IMR-90 (cell line): ENCODE results near the gene SCPEP1. TPM values are rescaled to one million over a fixed set of nuclear protein-coding genes. Genes with fewer than 3 reads are reported as not detected.

ENCODE experiments used
- ATAC-seq: fragments of 200-7000 bp; cut with Tn5 transposase; 2 replicates; pipeline ENCODE4 v1.9.1; 2020; ENCODE audit warnings: low read depth, mild to moderate bottlenecking, moderate library complexity
- BruUV-seq: library from RNA; stranded (reverse); fragments of 400-500 nt; replicated peaks from 2 replicates; lab custom pipeline; 2021; lab: Mats Ljungman, UMichigan
- CTCF ChIA-PET: fragments of 300-600 bp; formaldehyde crosslinking; extraction: SDS; loops from one replicate; lab custom pipeline; 2021; ENCODE audit warnings: antibody characterized with exemption; lab: Yijun Ruan, JAX
- POLR2A ChIA-PET: fragments of 300-600 bp; sonication (Branson Sonifier 250); formaldehyde crosslinking; loops from one replicate; lab custom pipeline; 2022; ENCODE audit warnings: antibody characterized with exemption; ENCODE audit not compliant: unreplicated experiment; lab: Charles Lee
- DNase-seq: peaks from one replicate; pipeline ENCODE4 v3.0.0; 2013
- H2AFZ ChIP-seq: replicated peaks from 2 replicates; pipeline ENCODE3; 2013; ENCODE audit warnings: low read length, mild to moderate bottlenecking; ENCODE audit not compliant: poor library complexity
- H2AK5ac ChIP-seq: 2 replicates; pipeline ENCODE4 v1.6.1; 2013; ENCODE audit warnings: low read depth, low read length, inconsistent platforms
- H2AK9ac ChIP-seq: replicated peaks from 2 replicates; pipeline ENCODE3; 2013; ENCODE audit warnings: mild to moderate bottlenecking, low read depth, low read length, moderate library complexity; ENCODE audit not compliant: poor library complexity
- H2BK120ac ChIP-seq: 2 replicates; pipeline ENCODE4 v1.6.1; 2013; ENCODE audit warnings: low read depth, low read length, inconsistent platforms
- H2BK15ac ChIP-seq: 3 replicates; pipeline ENCODE4 v1.6.1; 2013; ENCODE audit warnings: low read depth, low read length, inconsistent platforms
- H2BK20ac ChIP-seq: 2 replicates; pipeline ENCODE4 v1.6.1; 2013; ENCODE audit warnings: low read depth, mild to moderate bottlenecking, inconsistent platforms, low read length, moderate library complexity
- H2BK5ac ChIP-seq: 2 replicates; pipeline ENCODE4 v1.6.1; 2013; ENCODE audit warnings: mild to moderate bottlenecking, low read depth, low read length, inconsistent platforms; ENCODE audit not compliant: poor library complexity, severe bottlenecking
- H3K14ac ChIP-seq: replicated peaks from 2 replicates; pipeline ENCODE4 v1.6.1; 2013; ENCODE audit warnings: low read depth, low read length, inconsistent platforms
- H3K18ac ChIP-seq: 2 replicates; pipeline ENCODE4 v1.6.1; 2013; ENCODE audit warnings: low read depth, low read length, control low read depth
- H3K23ac ChIP-seq: 2 replicates; pipeline ENCODE4 v1.6.1; 2013; ENCODE audit warnings: low read depth, low read length, inconsistent platforms
- H3K27ac ChIP-seq: 2 replicates; pipeline ENCODE4 v1.5.1; 2013; ENCODE audit warnings: mild to moderate bottlenecking, control low read depth, low read length; ENCODE audit not compliant: insufficient read depth
- H3K27me3 ChIP-seq: 2 replicates; pipeline ENCODE4 v1.6.1; 2013; ENCODE audit warnings: low read length; ENCODE audit not compliant: control insufficient read depth, insufficient read depth
- H3K36me3 ChIP-seq: 2 replicates; pipeline ENCODE4 v1.6.1; 2013; ENCODE audit warnings: low read length, mixed read lengths; ENCODE audit not compliant: control insufficient read depth, insufficient read depth
- H3K4ac ChIP-seq: 2 replicates; pipeline ENCODE4 v1.6.1; 2013; ENCODE audit warnings: low read depth, low read length, inconsistent platforms
- H3K4me1 ChIP-seq: 2 replicates; pipeline ENCODE4 v1.6.1; 2013; ENCODE audit warnings: low read length, mixed read lengths; ENCODE audit not compliant: control insufficient read depth, insufficient read depth
- H3K4me2 ChIP-seq: 2 replicates; pipeline ENCODE4 v1.6.1; 2013; ENCODE audit warnings: low read depth, mild to moderate bottlenecking, control low read depth, low read length, moderate library complexity
- H3K4me3 ChIP-seq: 2 replicates; pipeline ENCODE4 v1.5.1; 2013; ENCODE audit warnings: low read depth, mild to moderate bottlenecking, control low read depth, low read length, moderate library complexity; ENCODE audit not compliant: insufficient read depth
- H3K56ac ChIP-seq: 2 replicates; pipeline ENCODE4 v1.6.1; 2013; ENCODE audit warnings: low read length, inconsistent platforms; ENCODE audit not compliant: insufficient read depth; ENCODE audit errors: extremely low read depth
- H3K79me1 ChIP-seq, 2 experiments: 2 replicates each; pipeline ENCODE4 v1.6.1; 2013; ENCODE audit warnings: low read length in 2 of 2, inconsistent platforms in 1 of 2, low read depth in 1 of 2
- H3K9ac ChIP-seq: 2 replicates; pipeline ENCODE4 v1.6.1; 2013; ENCODE audit warnings: low read depth, low read length, control low read depth
- H3K9me1 ChIP-seq: 2 replicates; pipeline ENCODE4 v1.6.1; 2013; ENCODE audit warnings: low read length, inconsistent platforms; ENCODE audit not compliant: insufficient read depth
- H3K9me3 ChIP-seq: 2 replicates; pipeline ENCODE4 v1.6.1; 2013; ENCODE audit warnings: low read length; ENCODE audit not compliant: control insufficient read depth, insufficient read depth
- H4K20me1 ChIP-seq: 2 replicates; pipeline ENCODE4 v1.6.1; 2013; ENCODE audit warnings: low read length, inconsistent platforms; ENCODE audit not compliant: insufficient read depth
- H4K5ac ChIP-seq: 2 replicates; pipeline ENCODE4 v1.6.1; 2013; ENCODE audit warnings: mild to moderate bottlenecking, low read depth, low read length, control low read depth
- H4K8ac ChIP-seq, 2 experiments: 2 replicates each; pipeline ENCODE4 v1.6.1; 2013; ENCODE audit warnings: low read depth in 2 of 2, low read length in 2 of 2, control low read depth in 1 of 2, inconsistent platforms in 1 of 2
- H4K91ac ChIP-seq: 2 replicates; pipeline ENCODE4 v1.6.1; 2013; ENCODE audit warnings: low read depth, low read length, inconsistent platforms; ENCODE audit not compliant: insufficient read depth
- MAFK ChIP-seq: IDR thresholded peaks from 2 replicates; pipeline ENCODE4 v1.6.1; 2012; ENCODE audit warnings: low read depth, low read length, improper control_type of control experiment
- RCOR1 ChIP-seq: IDR thresholded peaks from 2 replicates; pipeline ENCODE4 v1.6.1; 2012; ENCODE audit warnings: mild to moderate bottlenecking, low read length, improper control_type of control experiment; ENCODE audit not compliant: insufficient replicate concordance
- WGBS, 2 experiments: methylation state at CpG; one replicate each; pipeline versions ENCODE4 v1.1.5 to v1.1.7; 2013; ENCODE audit warnings: missing lambda C conversion rate in 2 of 2; ENCODE audit not compliant: insufficient read length in 1 of 2; ENCODE audit errors: extremely low coverage in 2 of 2; 5-methylcytosine and 5-hydroxymethylcytosine counted together
- dilution Hi-C: fragments of 300-500 bp; cut with HindIII; formaldehyde crosslinking; loops from one replicate; pipeline ENCODE4 v1.14.3; 2018; ENCODE audit warnings: low sequenced_read_pairs; ENCODE audit not compliant: unreplicated experiment
- in situ Hi-C: fragments of 300-500 bp; cut with MboI; formaldehyde crosslinking; loops from 3 replicates; pipeline ENCODE4 v1.14.3; 2019; ENCODE audit warnings: low sequenced_read_pairs, inconsistent platforms, mixed read lengths
- intact Hi-C: fragments of 100-400 bp; cut with micrococcal nuclease; formaldehyde crosslinking; loops from 2 replicates; pipeline ENCODE4 v1.10.0; 2022
- polyA plus RNA-seq, 3 experiments: library from polyadenylated mRNA; depleted of rRNA; stranded (reverse); fragments of >200 nt; gene quantifications; 2 replicates each; pipeline ENCODE4 v1.2.3, GENCODE V29; 2012; ENCODE audit warnings: low replicate concordance in 1 of 3
- total RNA-seq: library from RNA; depleted of rRNA; stranded (reverse); fragments of >200 nt; gene quantifications from 2 replicates; pipeline ENCODE4 v1.2.3, GENCODE V29; 2012

Gene SCPEP1
- total and polyA plus RNA-seq, 2 of the 4 experiments (the other 2 are of a cell fraction), result 16.5 to 32.1 TPM

DNA sequence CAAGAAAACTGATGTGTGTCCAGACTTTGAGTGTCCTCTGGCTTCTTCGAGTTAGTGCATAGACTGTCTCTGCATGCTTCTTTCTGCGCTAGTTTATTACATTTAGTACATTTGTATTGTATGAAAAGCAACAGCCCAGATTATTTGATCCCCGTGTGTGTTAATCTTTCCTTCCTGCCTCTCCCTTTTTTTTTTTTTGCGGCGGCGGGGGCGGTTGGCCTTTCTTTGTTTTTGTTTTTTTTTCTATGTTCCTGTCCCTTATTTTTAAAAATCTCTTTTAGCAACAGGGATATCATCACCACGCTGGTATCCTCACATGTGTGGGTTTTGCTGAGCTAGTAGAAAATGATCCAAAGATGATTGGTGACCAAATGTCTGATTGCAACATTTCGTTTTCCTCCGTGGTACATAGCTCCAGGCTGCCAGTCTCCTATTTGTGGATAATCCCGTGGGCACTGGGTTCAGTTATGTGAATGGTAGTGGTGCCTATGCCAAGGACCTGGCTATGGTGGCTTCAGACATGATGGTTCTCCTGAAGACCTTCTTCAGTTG, 9.4 kb downstream of the SCPEP1 start:
- in situ Hi-C loops, result no loop called here
- no peak overlapping the region for H2AK9ac ChIP-seq
- no peaks in the 10 kb centered on the region for H3K9me1 ChIP-seq
- H3K4me1 ChIP-seq, result no peaks in the 10 kb centered on the region
- no peak overlapping the region for H4K5ac ChIP-seq
- H2BK15ac ChIP-seq, result no peak overlapping the region
- WGBS, 2 experiments, result no CpG with 5 or more reads among the region's 11 CpGs
- H3K9ac ChIP-seq, result no peak overlapping the region
- no peak overlapping the region for H3K18ac ChIP-seq
- H2BK20ac ChIP-seq, result no peak overlapping the region
- no peak overlapping the region for H3K14ac ChIP-seq
- no peaks in the 10 kb centered on the region for H3K9me3 ChIP-seq
- no peak overlapping the region for H3K4ac ChIP-seq
- H3K27me3 ChIP-seq, result no peaks in the 10 kb centered on the region
- dilution Hi-C loops, result no loop called here
- no peak overlapping the region for H4K91ac ChIP-seq
- no peak overlapping the region for H2BK5ac ChIP-seq
- ATAC-seq (no peak), DNase-seq (no peak)
- no peaks in the 10 kb centered on the region for H4K20me1 ChIP-seq
- no peak overlapping the region for H4K8ac ChIP-seq
- POLR2A ChIA-PET, result no interaction called here
- H2AK5ac ChIP-seq, result no peak overlapping the region
- no peak overlapping the region for H3K23ac ChIP-seq
- CTCF ChIA-PET, result no interaction called here
- no peak overlapping the region for H3K56ac ChIP-seq
- H3K27ac ChIP-seq, result no peak overlapping the region
- peaks cover 9% of the 10 kb centered on the region; the same call in 1 of the 2 replicates for H3K36me3 ChIP-seq
- BruUV-seq, result no TSS peak
- no peak overlapping the region for H2AFZ ChIP-seq
- intact Hi-C loops, result no loop called here
- H3K4me2 ChIP-seq, result no peak overlapping the region
- H3K79me1 ChIP-seq, result no peaks in the 10 kb centered on the region
- no peak overlapping the region for H3K4me3 ChIP-seq
- no peak overlapping the region for H2BK120ac ChIP-seq
- TF ChIP-seq MAFK, result peak; percentile 48
- TF ChIP-seq RCOR1, result no peak
